K562 (cell line): ENCODE data around the gene BCKDHB. TPM values are rescaled to one million over a fixed set of nuclear protein-coding genes. Genes with fewer than 3 reads are reported as not detected.

Experiments used
- ADNP ChIP-seq: fragments of 200-800 bp; sonication (Bioruptor generic); IDR thresholded peaks from 2 replicates; pipeline ENCODE4 v1.6.1; 2016; ENCODE audit warnings: missing genetic modification characterization, missing compliant biosample characterization
- EGR1 ChIP-seq: fragments of 450-650 bp; conservative IDR thresholded peaks from 2 replicates; pipeline ENCODE4 v1.6.1; 2017; ENCODE audit warnings: mild to moderate bottlenecking
- EHMT2 ChIP-seq: fragments of 450-650 bp; IDR thresholded peaks from 2 replicates; pipeline ENCODE4 v1.6.1; 2018; ENCODE audit warnings: antibody characterized with exemption
- JUND ChIP-seq, 2 experiments: IDR thresholded peaks; 2 replicates in 1 of 2; 3 replicates in 1 of 2; pipeline ENCODE4 v1.6.1; 2011; ENCODE audit warnings: borderline replicate concordance in 2 of 2, low read depth in 2 of 2, low read length in 2 of 2, improper control_type of control experiment in 1 of 2, missing biosample characterization in 1 of 2, missing genetic modification characterization in 1 of 2, missing genetic modification reagents in 1 of 2
- NR2C1 ChIP-seq, 2 experiments: fragments of 450-650 bp; IDR thresholded peaks; 2 replicates each; pipeline ENCODE4 v1.6.1; 2017; ENCODE audit warnings: mild to moderate bottlenecking in 2 of 2, antibody characterized with exemption in 1 of 2, inconsistent platforms in 1 of 2, missing compliant biosample characterization in 1 of 2, missing genetic modification characterization in 1 of 2
- POU5F1 ChIP-seq: fragments of 150-350 bp; IDR thresholded peaks from 2 replicates; pipeline ENCODE4 v1.6.1; 2014; ENCODE audit warnings: borderline replicate concordance, low read length, low read depth, mild to moderate bottlenecking; ENCODE audit not compliant: partially characterized antibody
- SNIP1 ChIP-seq: fragments of 450-650 bp; IDR thresholded peaks from 2 replicates; pipeline ENCODE4 v1.7.1; 2017; ENCODE audit warnings: low read depth, mild to moderate bottlenecking
- ZNF197 ChIP-seq: fragments of 200-800 bp; sonication (Bioruptor generic); IDR thresholded peaks from 2 replicates; pipeline ENCODE4 v1.6.1; 2016; ENCODE audit warnings: low read depth, missing genetic modification characterization, missing compliant biosample characterization
- polyA plus RNA-seq, 8 experiments: library from polyadenylated mRNA; depleted of rRNA in 4 of 8; stranded (reverse) in 5 of 8; unstranded in 3 of 8; fragments of >200 nt; fragmentation: Nextera tagmentation in 2 of 8; fragmentation: Illumina TruSeq in 1 of 8; extraction: Ambion mirVana in 2 of 8; extraction: Trizol in 1 of 8; gene quantifications; 2 replicates each; pipeline versions ENCODE4 v1.2.1 to v1.2.3, GENCODE V29; 2011 to 2014; ENCODE audit warnings: inconsistent platforms in 1 of 8, missing spikeins in 1 of 8
- total RNA-seq, 7 experiments: library from RNA; depleted of rRNA in 6 of 7; stranded (reverse); fragments of >200 nt in 6 of 7; fragmentation: Illumina TruSeq in 2 of 7; extraction: Trizol in 2 of 7; gene quantifications; 2 replicates each; pipeline versions ENCODE4 v1.2.1 to v1.2.3, GENCODE V29; 2011 to 2021; ENCODE audit warnings: low replicate concordance in 1 of 7
- TF ChIP-seq, protein P1 (sequence below): sonication (generic); formaldehyde crosslinking; IDR thresholded peaks from 2 replicates; pipeline ENCODE4 v1.8.1; 2023; ENCODE audit warnings: mild to moderate bottlenecking, missing genetic modification reagents, moderate library complexity
- TF ChIP-seq, protein P2 (sequence below), 2 experiments: fragments of 450-650 bp in 1 of 2; sonication (generic) in 1 of 2; formaldehyde crosslinking in 1 of 2; IDR thresholded peaks in 1 of 2; conservative IDR thresholded peaks in 1 of 2; 2 replicates each; pipeline versions ENCODE4 v1.6.1 to v1.8.1; 2016 to 2023; ENCODE audit warnings: mild to moderate bottlenecking in 2 of 2, moderate library complexity in 2 of 2, inconsistent platforms in 1 of 2, missing genetic modification reagents in 1 of 2
- TF ChIP-seq, protein P3 (sequence below): IDR thresholded peaks from 2 replicates; pipeline ENCODE4 v1.6.1; 2012; ENCODE audit warnings: low read depth, low read length, improper control_type of control experiment, borderline replicate concordance
- TF ChIP-seq, protein P4 (sequence below), 2 experiments: IDR thresholded peaks in 1 of 2; conservative IDR thresholded peaks in 1 of 2; 2 replicates each; pipeline ENCODE4 v1.6.1; 2016; ENCODE audit warnings: low read depth in 2 of 2, mild to moderate bottlenecking in 1 of 2, missing compliant biosample characterization in 1 of 2, missing genetic modification characterization in 1 of 2, moderate library complexity in 1 of 2
- TF ChIP-seq, protein P5 (sequence below): sonication (generic); formaldehyde crosslinking; IDR thresholded peaks from 2 replicates; pipeline ENCODE4 v1.8.0; 2023; ENCODE audit warnings: missing genetic modification reagents, mild to moderate bottlenecking, borderline replicate concordance

BCKDHB gene
- total and polyA plus RNA-seq, 9 of the 15 experiments (the other 6 are each of a cell fraction or from before 2014, with no cell fraction given) = 4.1 to 23.7 (median 7.5) TPM

DNA sequence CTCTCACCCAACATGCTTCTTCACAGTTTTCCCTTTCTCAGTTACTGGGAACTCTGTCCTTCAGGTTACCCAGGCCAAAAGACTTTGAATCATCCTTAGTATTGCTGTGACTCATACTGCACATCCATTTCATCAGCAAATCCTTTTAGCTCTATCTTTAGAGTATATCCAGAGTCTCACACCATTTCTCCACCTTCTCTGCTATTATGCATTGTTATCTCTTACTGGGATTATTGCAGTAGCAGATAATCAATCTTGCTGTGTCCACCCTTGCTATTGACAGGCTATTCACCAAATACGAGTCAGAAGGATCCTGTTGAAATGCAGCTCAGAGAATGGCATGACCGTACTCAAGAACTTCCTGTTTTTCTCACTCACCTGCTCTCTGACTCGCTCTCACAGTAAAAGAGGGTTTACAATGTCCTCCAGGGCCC lies 57.3 kb downstream of the BCKDHB start (continued):
- TF ChIP-seq, protein P1, sequence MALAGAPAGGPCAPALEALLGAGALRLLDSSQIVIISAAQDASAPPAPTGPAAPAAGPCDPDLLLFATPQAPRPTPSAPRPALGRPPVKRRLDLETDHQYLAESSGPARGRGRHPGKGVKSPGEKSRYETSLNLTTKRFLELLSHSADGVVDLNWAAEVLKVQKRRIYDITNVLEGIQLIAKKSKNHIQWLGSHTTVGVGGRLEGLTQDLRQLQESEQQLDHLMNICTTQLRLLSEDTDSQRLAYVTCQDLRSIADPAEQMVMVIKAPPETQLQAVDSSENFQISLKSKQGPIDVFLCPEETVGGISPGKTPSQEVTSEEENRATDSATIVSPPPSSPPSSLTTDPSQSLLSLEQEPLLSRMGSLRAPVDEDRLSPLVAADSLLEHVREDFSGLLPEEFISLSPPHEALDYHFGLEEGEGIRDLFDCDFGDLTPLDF (CRISPR knock-in tag) = no peak
- TF ChIP-seq, protein P2, sequence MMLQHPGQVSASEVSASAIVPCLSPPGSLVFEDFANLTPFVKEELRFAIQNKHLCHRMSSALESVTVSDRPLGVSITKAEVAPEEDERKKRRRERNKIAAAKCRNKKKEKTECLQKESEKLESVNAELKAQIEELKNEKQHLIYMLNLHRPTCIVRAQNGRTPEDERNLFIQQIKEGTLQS (IDR thresholded peaks at IDR 0.05) = peak; percentile 88
- TF ChIP-seq, protein P2 (CRISPR knock-in tag; conservative IDR thresholded peaks at IDR 0.05) = no peak
- TF ChIP-seq, protein P3, sequence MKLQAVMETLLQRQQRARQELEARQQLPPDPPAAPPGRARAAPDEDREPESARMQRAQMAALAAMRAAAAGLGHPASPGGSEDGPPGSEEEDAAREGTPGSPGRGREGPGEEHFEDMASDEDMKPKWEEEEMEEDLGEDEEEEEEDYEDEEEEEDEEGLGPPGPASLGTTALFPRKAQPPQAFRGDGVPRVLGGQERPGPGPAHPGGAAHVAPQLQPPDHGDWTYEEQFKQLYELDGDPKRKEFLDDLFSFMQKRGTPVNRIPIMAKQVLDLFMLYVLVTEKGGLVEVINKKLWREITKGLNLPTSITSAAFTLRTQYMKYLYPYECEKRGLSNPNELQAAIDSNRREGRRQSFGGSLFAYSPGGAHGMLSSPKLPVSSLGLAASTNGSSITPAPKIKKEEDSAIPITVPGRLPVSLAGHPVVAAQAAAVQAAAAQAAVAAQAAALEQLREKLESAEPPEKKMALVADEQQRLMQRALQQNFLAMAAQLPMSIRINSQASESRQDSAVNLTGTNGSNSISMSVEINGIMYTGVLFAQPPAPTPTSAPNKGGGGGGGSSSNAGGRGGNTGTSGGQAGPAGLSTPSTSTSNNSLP = no peak
- no peak for TF ChIP-seq EGR1
- no peak for TF ChIP-seq EHMT2
- TF ChIP-seq ZNF197 (CRISPR knock-in tag) = no peak
- no peak for TF ChIP-seq NR2C1 (IDR thresholded peaks at IDR 0.05)
- TF ChIP-seq NR2C1 (tag; IDR thresholded peaks at IDR 0.05) = no peak
- no peak for TF ChIP-seq ADNP (tag)
- TF ChIP-seq, protein P4, sequence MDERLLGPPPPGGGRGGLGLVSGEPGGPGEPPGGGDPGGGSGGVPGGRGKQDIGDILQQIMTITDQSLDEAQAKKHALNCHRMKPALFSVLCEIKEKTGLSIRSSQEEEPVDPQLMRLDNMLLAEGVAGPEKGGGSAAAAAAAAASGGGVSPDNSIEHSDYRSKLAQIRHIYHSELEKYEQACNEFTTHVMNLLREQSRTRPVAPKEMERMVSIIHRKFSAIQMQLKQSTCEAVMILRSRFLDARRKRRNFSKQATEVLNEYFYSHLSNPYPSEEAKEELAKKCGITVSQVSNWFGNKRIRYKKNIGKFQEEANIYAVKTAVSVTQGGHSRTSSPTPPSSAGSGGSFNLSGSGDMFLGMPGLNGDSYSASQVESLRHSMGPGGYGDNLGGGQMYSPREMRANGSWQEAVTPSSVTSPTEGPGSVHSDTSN (CRISPR knock-in tag; IDR thresholded peaks at IDR 0.05; ENCODE audit: low read depth) = no peak
- TF ChIP-seq, protein P4 (tag; conservative IDR thresholded peaks at IDR 0.05; ENCODE audit: low read depth) = 0 out of 2 replicates have a peak, but pooled peaks have one; percentile 23
- no peak for TF ChIP-seq POU5F1
- TF ChIP-seq, protein P5, sequence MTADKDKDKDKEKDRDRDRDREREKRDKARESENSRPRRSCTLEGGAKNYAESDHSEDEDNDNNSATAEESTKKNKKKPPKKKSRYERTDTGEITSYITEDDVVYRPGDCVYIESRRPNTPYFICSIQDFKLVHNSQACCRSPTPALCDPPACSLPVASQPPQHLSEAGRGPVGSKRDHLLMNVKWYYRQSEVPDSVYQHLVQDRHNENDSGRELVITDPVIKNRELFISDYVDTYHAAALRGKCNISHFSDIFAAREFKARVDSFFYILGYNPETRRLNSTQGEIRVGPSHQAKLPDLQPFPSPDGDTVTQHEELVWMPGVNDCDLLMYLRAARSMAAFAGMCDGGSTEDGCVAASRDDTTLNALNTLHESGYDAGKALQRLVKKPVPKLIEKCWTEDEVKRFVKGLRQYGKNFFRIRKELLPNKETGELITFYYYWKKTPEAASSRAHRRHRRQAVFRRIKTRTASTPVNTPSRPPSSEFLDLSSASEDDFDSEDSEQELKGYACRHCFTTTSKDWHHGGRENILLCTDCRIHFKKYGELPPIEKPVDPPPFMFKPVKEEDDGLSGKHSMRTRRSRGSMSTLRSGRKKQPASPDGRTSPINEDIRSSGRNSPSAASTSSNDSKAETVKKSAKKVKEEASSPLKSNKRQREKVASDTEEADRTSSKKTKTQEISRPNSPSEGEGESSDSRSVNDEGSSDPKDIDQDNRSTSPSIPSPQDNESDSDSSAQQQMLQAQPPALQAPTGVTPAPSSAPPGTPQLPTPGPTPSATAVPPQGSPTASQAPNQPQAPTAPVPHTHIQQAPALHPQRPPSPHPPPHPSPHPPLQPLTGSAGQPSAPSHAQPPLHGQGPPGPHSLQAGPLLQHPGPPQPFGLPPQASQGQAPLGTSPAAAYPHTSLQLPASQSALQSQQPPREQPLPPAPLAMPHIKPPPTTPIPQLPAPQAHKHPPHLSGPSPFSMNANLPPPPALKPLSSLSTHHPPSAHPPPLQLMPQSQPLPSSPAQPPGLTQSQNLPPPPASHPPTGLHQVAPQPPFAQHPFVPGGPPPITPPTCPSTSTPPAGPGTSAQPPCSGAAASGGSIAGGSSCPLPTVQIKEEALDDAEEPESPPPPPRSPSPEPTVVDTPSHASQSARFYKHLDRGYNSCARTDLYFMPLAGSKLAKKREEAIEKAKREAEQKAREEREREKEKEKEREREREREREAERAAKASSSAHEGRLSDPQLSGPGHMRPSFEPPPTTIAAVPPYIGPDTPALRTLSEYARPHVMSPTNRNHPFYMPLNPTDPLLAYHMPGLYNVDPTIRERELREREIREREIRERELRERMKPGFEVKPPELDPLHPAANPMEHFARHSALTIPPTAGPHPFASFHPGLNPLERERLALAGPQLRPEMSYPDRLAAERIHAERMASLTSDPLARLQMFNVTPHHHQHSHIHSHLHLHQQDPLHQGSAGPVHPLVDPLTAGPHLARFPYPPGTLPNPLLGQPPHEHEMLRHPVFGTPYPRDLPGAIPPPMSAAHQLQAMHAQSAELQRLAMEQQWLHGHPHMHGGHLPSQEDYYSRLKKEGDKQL (CRISPR knock-in tag) = no peak
- peak; percentile 54; the same call in 1 of the 2 replicates for TF ChIP-seq JUND (IDR thresholded peaks at IDR 0.05; ENCODE audit: borderline replicate concordance, low read depth, low read length)
- peak; percentile 62; the same call in 1 of the 3 replicates for TF ChIP-seq JUND (tag; IDR thresholded peaks at IDR 0.05; ENCODE audit: borderline replicate concordance, low read depth, low read length)
- no peak for TF ChIP-seq SNIP1
